ENCODE data around the gene EMILIN2. TPM values are rescaled to one million over a fixed set of nuclear protein-coding genes. Genes with fewer than 3 reads are reported as not detected.

The EMILIN2 gene
- total and polyA plus RNA-seq, 2 of the 8 experiments (the other 6 are each of a cell fraction or from before 2014, with no cell fraction given), result 6.0 to 7.5 TPM

DNA sequence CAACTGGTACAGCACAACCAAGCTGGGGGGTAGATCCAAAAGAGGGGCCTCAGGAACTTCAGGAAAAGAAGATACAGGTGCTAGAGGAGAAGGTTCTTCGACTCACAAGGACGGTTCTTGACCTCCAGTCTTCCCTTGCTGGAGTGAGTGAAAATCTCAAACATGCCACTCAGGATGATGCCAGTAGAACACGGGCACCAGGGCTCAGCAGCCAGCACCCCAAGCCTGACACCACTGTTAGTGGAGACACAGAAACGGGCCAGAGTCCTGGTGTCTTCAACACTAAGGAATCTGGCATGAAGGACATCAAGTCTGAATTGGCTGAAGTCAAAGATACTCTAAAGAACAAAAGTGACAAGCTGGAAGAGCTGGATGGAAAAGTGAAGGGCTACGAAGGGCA lies 43.8 kb downstream of the EMILIN2 start:
- H3K27me3 ChIP-seq (replicated peaks in 1 of 4; ENCODE audit: control insufficient read depth in 3 of 4, extremely low read depth in 1 of 4, insufficient read depth in 3 of 4, low read length in 3 of 4), result no peaks in the 10 kb centered on the region
- no peaks in the 10 kb centered on the region for H3K79me2 ChIP-seq (ENCODE audit: control insufficient read depth in 1 of 2, insufficient read depth in 2 of 2, low read length in 2 of 2)
- no peak overlapping the region for H2AK5ac ChIP-seq (ENCODE audit: low read depth, low read length)
- FAIRE-seq, result no peak
- no peak overlapping the region for H2BK12ac ChIP-seq (ENCODE audit: low read depth, low read length)
- no peak overlapping the region for H4K8ac ChIP-seq (ENCODE audit: extremely low read depth, insufficient read depth, low read length)
- no peak overlapping the region for H3K4me3 ChIP-seq (ENCODE audit: extremely low read depth in 1 of 4, insufficient read depth in 2 of 4, low read depth in 3 of 4, low read length in 4 of 4)
- no peaks in the 10 kb centered on the region for H3K23me2 ChIP-seq (ENCODE audit: low read depth, low read length)
- H3K9me3 ChIP-seq (ENCODE audit: insufficient read depth in 2 of 2, low read depth in 1 of 2, low read length in 1 of 2), result peaks cover 0 to 2% of the 10 kb centered on the region in 2 experiments; a peak in 1 of 4 replicates
- no peak overlapping the region for H3K18ac ChIP-seq (ENCODE audit: extremely low read depth, low read length)
- H3K9ac ChIP-seq (replicated peaks in 1 of 4; ENCODE audit: extremely low read depth in 1 of 4, low read depth in 3 of 4, low read length in 3 of 4), result no peak overlapping the region
- no peak overlapping the region for H3K4ac ChIP-seq (replicated peaks; ENCODE audit: insufficient read length, low read depth, low read length)
- no peak overlapping the region for H3K23ac ChIP-seq (ENCODE audit: insufficient read length)
- ChIA-PET POLR2A (ENCODE audit: partially characterized antibody) (interaction anchor here (0.6 kb wide), 1 partner anchor 481 kb away, joined by 4 read pairs; no protein-coding TSS in a partner anchor), CTCF (ENCODE audit: partially characterized antibody) (interaction anchor here (0.5 kb wide), 1 partner anchor 593 kb away, joined by 5 read pairs; no protein-coding TSS in a partner anchor)
- H2BK120ac ChIP-seq (replicated peaks; ENCODE audit: low read depth, low read length), result no peak overlapping the region
- no peak overlapping the region for H2BK20ac ChIP-seq (ENCODE audit: low read length)
- no peaks in the 10 kb centered on the region for H3K36me3 ChIP-seq (ENCODE audit: control insufficient read depth in 2 of 4, insufficient read depth in 4 of 4, low read length in 3 of 4)
- no peak for DNase-seq (ENCODE audit: low read depth in 1 of 2, low spot score in 2 of 2)
- H2BK15ac ChIP-seq (ENCODE audit: low read length), result no peak overlapping the region
- H3K27ac ChIP-seq (ENCODE audit: low read depth, low read length), result no peak overlapping the region
- peaks cover 0 to 3% (median 2%) of the 10 kb centered on the region in 4 experiments; a peak in 2 of 7 replicates for H3K4me1 ChIP-seq (replicated peaks in 1 of 4; ENCODE audit: control insufficient read depth in 3 of 4, insufficient read depth in 4 of 4, low read length in 3 of 4)
- no peak overlapping the region for H4K5ac ChIP-seq (ENCODE audit: insufficient read length, low read depth, low read length)
- no peak overlapping the region for H3K56ac ChIP-seq (replicated peaks; ENCODE audit: insufficient read length, low read depth, low read length)
- H3K4me2 ChIP-seq (ENCODE audit: insufficient read depth in 1 of 2, low read depth in 2 of 2, low read length in 2 of 2), result no peak overlapping the region
- no peaks in the 10 kb centered on the region for H4K20me1 ChIP-seq (replicated peaks in 1 of 2; ENCODE audit: control insufficient read depth in 1 of 2, insufficient read depth in 2 of 2, low read length in 2 of 2)
- 91% methylated on average over 5 of the region's 5 CpGs; no CpG with 5 or more reads in 1 of the 2 experiments for WGBS, 2 experiments (ENCODE audit: extremely low coverage in 1 of 2, insufficient coverage in 1 of 2, insufficient read length in 1 of 2, insufficient replicate concordance in 2 of 2, low coverage in 1 of 2, low lambda C conversion rate in 2 of 2, missing lambda C conversion rate in 1 of 2)
- no peak overlapping the region for H2AFZ ChIP-seq (ENCODE audit: low read length)
- H2BK5ac ChIP-seq (ENCODE audit: low read depth, low read length), result no peak overlapping the region
- no peak overlapping the region for H3K14ac ChIP-seq (ENCODE audit: insufficient read length)
- H4K91ac ChIP-seq (replicated peaks; ENCODE audit: insufficient read length, low read length), result no peak overlapping the region
- H3K79me1 ChIP-seq (ENCODE audit: low read depth, low read length), result no peaks in the 10 kb centered on the region
- no peak for TF ChIP-seq RNF2 (IDR thresholded peaks at IDR 0.05; ENCODE audit: borderline replicate concordance, low read depth, low read length, missing control alignments, poor library complexity, severe bottlenecking)
- no peak for TF ChIP-seq RFX5 (IDR thresholded peaks at IDR 0.05; ENCODE audit: borderline replicate concordance, low read depth, low read length)
- TF ChIP-seq HDAC2 (IDR thresholded peaks at IDR 0.05; ENCODE audit: borderline replicate concordance in 1 of 2, low read depth in 2 of 2, low read length in 2 of 2), result no peak
- TF ChIP-seq SP1 (IDR thresholded peaks at IDR 0.05; ENCODE audit: low read depth, low read length), result no peak
- no peak for TF ChIP-seq BCL11A (IDR thresholded peaks at IDR 0.05; ENCODE audit: low read depth in 2 of 2, low read length in 2 of 2)
- no peak for TF ChIP-seq GTF2F1 (IDR thresholded peaks at IDR 0.05; ENCODE audit: borderline replicate concordance, low read depth, low read length)
- no peak for TF ChIP-seq KDM5A (IDR thresholded peaks at IDR 0.05; ENCODE audit: low read length)
- TF ChIP-seq TCF12 (IDR thresholded peaks at IDR 0.05; ENCODE audit: low read depth, low read length), result no peak
- TF ChIP-seq CBX5 (IDR thresholded peaks at IDR 0.05; ENCODE audit: low read depth, low read length), result no peak
- TF ChIP-seq, protein P1, sequence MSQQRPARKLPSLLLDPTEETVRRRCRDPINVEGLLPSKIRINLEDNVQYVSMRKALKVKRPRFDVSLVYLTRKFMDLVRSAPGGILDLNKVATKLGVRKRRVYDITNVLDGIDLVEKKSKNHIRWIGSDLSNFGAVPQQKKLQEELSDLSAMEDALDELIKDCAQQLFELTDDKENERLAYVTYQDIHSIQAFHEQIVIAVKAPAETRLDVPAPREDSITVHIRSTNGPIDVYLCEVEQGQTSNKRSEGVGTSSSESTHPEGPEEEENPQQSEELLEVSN (IDR thresholded peaks at IDR 0.05), result no peak
- TF ChIP-seq POU5F1 (IDR thresholded peaks at IDR 0.05; ENCODE audit: low read depth, low read length), result no peak
- no peak for TF ChIP-seq FOSL1 (IDR thresholded peaks at IDR 0.05; ENCODE audit: insufficient read depth, low read depth, low read length)
- TF ChIP-seq GABPA (IDR thresholded peaks at IDR 0.05; ENCODE audit: borderline replicate concordance, insufficient read depth, low read length), result no peak
